HepG2 (cell line): ENCODE results near the gene HOXB6. TPM values are rescaled to one million over a fixed set of nuclear protein-coding genes. Genes with fewer than 3 reads are reported as not detected.

Experiments
- ATAC-seq: fragments of 200-7000 bp; cut with Tn5 transposase; 3 replicates; pipeline ENCODE4 v1.9.1; 2020; ENCODE audit warnings: mild to moderate bottlenecking, moderate library complexity
- BruUV-seq: library from RNA; stranded (reverse); fragments of 400-500 nt; replicated peaks from 2 replicates; lab custom pipeline; 2021; lab: Mats Ljungman, UMichigan
- CTCF ChIA-PET: fragments of 300-600 bp; formaldehyde crosslinking; extraction: SDS; loops from one replicate; lab custom pipeline; 2021; ENCODE audit warnings: low total read pairs, inconsistent platforms, low intra/inter-chr PET ratio; lab: Yijun Ruan, JAX
- POLR2A ChIA-PET: fragments of 350-600 bp; sonication (Branson Sonifier 250); formaldehyde crosslinking; loops from one replicate; lab custom pipeline; 2020; ENCODE audit warnings: antibody characterized with exemption, inconsistent platforms; lab: Yijun Ruan, JAX
- DNase-seq: peaks from one replicate; pipeline ENCODE4 v3.0.0-alpha.2; 2015; ENCODE audit warnings: low spot score
- FAIRE-seq: peaks from 3 replicates; lab custom pipeline; 2011; peaks lifted over from hg19 to GRCh38; lab: Jason Lieb, UNC
- H2AFZ ChIP-seq: one replicate; pipeline ENCODE4 v1.6.1; 2011; ENCODE audit warnings: low read length, inconsistent platforms
- H3K27ac ChIP-seq: fragments of 300-600 bp; 3 replicates; pipeline ENCODE4 v1.8.0; 2011; ENCODE audit warnings: mixed run types, mild to moderate bottlenecking, mixed read lengths, low read length, inconsistent platforms; ENCODE audit not compliant: insufficient read depth; ENCODE audit errors: extremely low read length
- H3K27me3 ChIP-seq, 2 experiments: fragments of 200-600 bp in 1 of 2; 2 replicates in 1 of 2; 3 replicates in 1 of 2; pipeline versions ENCODE4 v1.6.0 to v1.8.0; 2011; ENCODE audit warnings: low read length in 2 of 2, mild to moderate bottlenecking in 2 of 2, moderate library complexity in 2 of 2, inconsistent platforms in 1 of 2; ENCODE audit not compliant: insufficient read depth in 2 of 2, control insufficient read depth in 1 of 2
- H3K36me3 ChIP-seq, 2 experiments: fragments of 200-600 bp in 1 of 2; replicated peaks in 1 of 2; 2 replicates in 1 of 2; 3 replicates in 1 of 2; pipeline versions ENCODE4 v1.5.1 to v1.8.0; 2011; ENCODE audit warnings: low read length in 2 of 2, inconsistent platforms in 1 of 2; ENCODE audit not compliant: insufficient read depth in 2 of 2, control insufficient read depth in 1 of 2
- H3K4me1 ChIP-seq: 2 replicates; pipeline ENCODE4 v1.5.1; 2012; ENCODE audit warnings: low read length, inconsistent platforms; ENCODE audit not compliant: insufficient read depth
- H3K4me2 ChIP-seq: 2 replicates; pipeline ENCODE4 v1.6.0; 2011; ENCODE audit warnings: low read depth, low read length, inconsistent platforms
- H3K4me3 ChIP-seq, 3 experiments: fragments of 200-600 bp in 1 of 3; sonication (generic), shearing (Covaris generic) in 1 of 3; replicated peaks in 1 of 3; 2 replicates each; pipeline ENCODE4 v1.5.1; 2011 to 2016; ENCODE audit warnings: low read length in 3 of 3, inconsistent platforms in 2 of 3, low read depth in 2 of 3, mild to moderate bottlenecking in 2 of 3, control low read depth in 1 of 3, mixed read lengths in 1 of 3; ENCODE audit not compliant: insufficient read depth in 1 of 3
- H3K79me2 ChIP-seq: one replicate; pipeline ENCODE4 v1.6.1; 2011; ENCODE audit warnings: low read length, inconsistent platforms; ENCODE audit not compliant: insufficient read depth
- H3K9ac ChIP-seq: 2 replicates; pipeline ENCODE4 v1.6.0; 2011; ENCODE audit warnings: mild to moderate bottlenecking, low read depth, low read length, inconsistent platforms; ENCODE audit not compliant: insufficient read depth
- H3K9me3 ChIP-seq: 2 replicates; pipeline ENCODE4 v1.5.1; 2012; ENCODE audit warnings: mild to moderate bottlenecking, low read length
- H4K20me1 ChIP-seq: 2 replicates; pipeline ENCODE4 v1.6.0; 2011; ENCODE audit warnings: inconsistent platforms, mild to moderate bottlenecking, low read length, moderate library complexity; ENCODE audit not compliant: insufficient read depth
- AGO2 ChIP-seq: fragments of 200-400 bp; formaldehyde crosslinking; optimal IDR thresholded peaks from 2 replicates; pipeline ENCODE3; 2017; ENCODE audit warnings: mild to moderate bottlenecking, low read depth, low read length, moderate library complexity
- ETV5 ChIP-seq: IDR thresholded peaks from 2 replicates; pipeline ENCODE4 v1.6.1; 2018; ENCODE audit warnings: missing biosample characterization, missing genetic modification reagents, inconsistent platforms, borderline replicate concordance
- GTF3A ChIP-seq: sonication (generic); formaldehyde crosslinking; conservative IDR thresholded peaks from 2 replicates; pipeline ENCODE4 v1.4.0; 2020; ENCODE audit warnings: mild to moderate bottlenecking, missing genetic modification reagents
- PAXIP1 ChIP-seq: sonication (generic); formaldehyde crosslinking; conservative IDR thresholded peaks from 2 replicates; pipeline ENCODE4 v1.4.0; 2020; ENCODE audit warnings: mild to moderate bottlenecking, missing genetic modification reagents, moderate library complexity
- POGK ChIP-seq: sonication (generic); formaldehyde crosslinking; conservative IDR thresholded peaks from 2 replicates; pipeline ENCODE4 v1.8.0; 2022; ENCODE audit warnings: mild to moderate bottlenecking, moderate library complexity, missing genetic modification reagents
- USF2 ChIP-seq, 2 experiments: sonication (generic) in 1 of 2; formaldehyde crosslinking in 1 of 2; IDR thresholded peaks; 2 replicates each; pipeline versions ENCODE4 v1.5.1 to v1.6.1; 2011 to 2020; ENCODE audit warnings: borderline replicate concordance in 1 of 2, low read depth in 1 of 2, low read length in 1 of 2, mild to moderate bottlenecking in 1 of 2, missing genetic modification reagents in 1 of 2, moderate library complexity in 1 of 2
- ZNF281 ChIP-seq: sonication (generic); formaldehyde crosslinking; IDR thresholded peaks from 2 replicates; pipeline ENCODE4 v1.4.0; 2020; ENCODE audit warnings: missing genetic modification reagents, borderline replicate concordance
- ZNF768 ChIP-seq: sonication (generic); formaldehyde crosslinking; IDR thresholded peaks from 2 replicates; pipeline ENCODE4 v1.4.0; 2020; ENCODE audit warnings: missing genetic modification reagents
- ZNF773 ChIP-seq: sonication (generic); formaldehyde crosslinking; IDR thresholded peaks from 2 replicates; pipeline ENCODE4 v1.4.0; 2020; ENCODE audit warnings: missing genetic modification reagents, borderline replicate concordance
- WGBS: methylation state at CpG from one replicate; pipeline ENCODE4 v1.1.6; 2017; ENCODE audit warnings: low lambda C conversion rate; 5-methylcytosine and 5-hydroxymethylcytosine counted together
- in situ Hi-C: cut with HindIII; loops from 2 replicates; pipeline ENCODE4 v1.10.0; 2017; ENCODE audit warnings: low pct_unique_long_range_greater_than_20kb; ENCODE audit not compliant: extremely low pct_ligation_motif_present
- intact Hi-C: fragments of 100-400 bp; cut with micrococcal nuclease; formaldehyde crosslinking; loops from one replicate; pipeline ENCODE4 v1.10.0; 2022; ENCODE audit not compliant: unreplicated experiment
- polyA plus RNA-seq, 8 experiments: library from polyadenylated mRNA; depleted of rRNA in 3 of 8; stranded (reverse) in 7 of 8; unstranded in 1 of 8; fragments of >200 nt; fragmentation: Illumina TruSeq in 4 of 8; extraction: Trizol in 4 of 8; gene quantifications; 2 replicates each; pipeline versions ENCODE4 v1.2.1 to v1.2.3, GENCODE V29; 2011 to 2016; ENCODE audit warnings: low read depth in 4 of 8, missing spikeins in 1 of 8, mixed read lengths in 1 of 8; ENCODE audit not compliant: insufficient read depth in 1 of 8
- total RNA-seq, 5 experiments: library from RNA; depleted of rRNA; stranded (reverse); fragments of >200 nt; fragmentation: Illumina TruSeq; extraction: Trizol; gene quantifications; 2 replicates each; pipeline ENCODE4 v1.2.3, GENCODE V29; 2016; ENCODE audit warnings: low read depth in 1 of 5

HOXB6 gene
- total and polyA plus RNA-seq, 2 of the 13 experiments (the other 11 are each of a cell fraction or from before 2014, with no cell fraction given) = not detected

- TF ChIP-seq ETV5 (CRISPR knock-in tag) (no peak), ZNF768 (peak; percentile 32; the same call in 1 of the 2 replicates), ZNF773 (CRISPR knock-in tag) (no peak)
Measured at GRCh38 chr17:48611681-48612455, 7.1 kb upstream of the HOXB6 start (continued).

GRCh38 chr17:48611213-48611612 lies 6.4 kb upstream of the HOXB6 start:
- intact Hi-C loops = no loop called here
- H3K4me2 ChIP-seq = no peak overlapping the region
- TF ChIP-seq USF2 (IDR thresholded peaks at IDR 0.05; ENCODE audit: low read depth, low read length) (no peak), USF2 (CRISPR knock-in tag; IDR thresholded peaks at IDR 0.05; ENCODE audit: borderline replicate concordance) (0 out of 2 replicates have a peak, but pooled peaks have one; percentile 1), PAXIP1 (CRISPR knock-in tag) (no peak), AGO2 (no peak), POGK (CRISPR knock-in tag) (no peak), ZNF281 (CRISPR knock-in tag) (no peak), GTF3A (no peak)

More at GRCh38 chr17:48611213-48611612, 6.4 kb upstream of the HOXB6 start:
- ChIA-PET POLR2A (no interaction called here), CTCF (no interaction called here)
- ATAC-seq (no peak), FAIRE-seq (no peak), DNase-seq (no peak)
- Histone ChIP-seq H3K4me3 (no peak overlapping the region), H4K20me1 (no peaks in the 10 kb centered on the region; the same call in 1 of the 2 replicates), H3K27me3 (peaks cover 23 to 95% of the 10 kb centered on the region in 2 experiments; a peak in 4 of 5 replicates), H3K27ac (no peak overlapping the region), H3K9me3 (no peaks in the 10 kb centered on the region), H3K36me3 (no peaks in the 10 kb centered on the region), H3K9ac (no peak overlapping the region), H2AFZ (no peak overlapping the region), H3K79me2 (no peaks in the 10 kb centered on the region), H3K4me1 (peaks cover 23% of the 10 kb centered on the region)
- in situ Hi-C loops = loop anchor here (5.0 kb wide), 1 partner anchor 584 kb away; no protein-coding TSS in a partner anchor
- BruUV-seq = no TSS peak
- WGBS = 45% methylated on average over 22 of the region's 22 CpGs
